ENCODE measurements around the gene ASTN1. TPM values are rescaled to one million over a fixed set of nuclear protein-coding genes. Genes with fewer than 3 reads are reported as not detected.

Gene ASTN1
- total and polyA plus RNA-seq, 2 experiments from 2014 or later, result 1.1 TPM; not detected in 1

GRCh38 chr1:176885751-176886150, 278.8 kb downstream of the ASTN1 start:
- WGBS (ENCODE audit: low lambda C conversion rate, missing lambda C conversion rate), result 61% methylated on average over 2 of the region's 2 CpGs

GRCh38 chr1:176885341-176885740, 279.2 kb downstream of the ASTN1 start:
- WGBS (ENCODE audit: low lambda C conversion rate, missing lambda C conversion rate), result 85% methylated on average over 3 of the region's 3 CpGs
- Histone ChIP-seq H3K79me2 (no peaks in the 10 kb centered on the region), H3K4me1 (ENCODE audit: insufficient read depth) (no peaks in the 10 kb centered on the region), H4K20me1 (ENCODE audit: insufficient read depth, poor library complexity, severe bottlenecking) (no peaks in the 10 kb centered on the region), H3K4me2 (no peak overlapping the region), H3K9me2 (replicated peaks; ENCODE audit: insufficient read depth) (no peaks in the 10 kb centered on the region), H3K36me3 (replicated peaks; ENCODE audit: insufficient read depth, low read depth) (no peaks in the 10 kb centered on the region), H3K27me3 (peaks cover 26% of the 10 kb centered on the region), H3K9me3 (ENCODE audit: low read depth) (no peaks in the 10 kb centered on the region), H3K27ac (no peak overlapping the region), H3K4me3 (no peak overlapping the region), H2AFZ (no peak overlapping the region)
- TF ChIP-seq CTCF (IDR thresholded peaks at IDR 0.05; ENCODE audit: poor library complexity) (no peak), EZH2phosphoT487 (IDR thresholded peaks at IDR 0.05; ENCODE audit: low read depth, severe bottlenecking, unreplicated experiment) (no peak), EZH2 (IDR thresholded peaks at IDR 0.05; ENCODE audit: borderline replicate concordance) (no peak)
- no peak for DNase-seq (ENCODE audit: low spot score)

More at GRCh38 chr1:176885751-176886150, 278.8 kb downstream of the ASTN1 start:
- H3K4me1 ChIP-seq (ENCODE audit: insufficient read depth), result no peaks in the 10 kb centered on the region
- no peak for DNase-seq (ENCODE audit: low spot score)
- H3K9me2 ChIP-seq (replicated peaks; ENCODE audit: insufficient read depth), result no peaks in the 10 kb centered on the region
- H3K4me2 ChIP-seq, result no peak overlapping the region
- no peak overlapping the region for H3K27ac ChIP-seq
- no peaks in the 10 kb centered on the region for H4K20me1 ChIP-seq (ENCODE audit: insufficient read depth, poor library complexity, severe bottlenecking)
- no peak overlapping the region for H2AFZ ChIP-seq
- TF ChIP-seq EZH2phosphoT487 (IDR thresholded peaks at IDR 0.05; ENCODE audit: low read depth, severe bottlenecking, unreplicated experiment) (no peak), EZH2 (IDR thresholded peaks at IDR 0.05; ENCODE audit: borderline replicate concordance) (no peak), CTCF (IDR thresholded peaks at IDR 0.05; ENCODE audit: poor library complexity) (no peak)
- no peaks in the 10 kb centered on the region for H3K36me3 ChIP-seq (replicated peaks; ENCODE audit: insufficient read depth, low read depth)
- H3K4me3 ChIP-seq, result no peak overlapping the region
- H3K79me2 ChIP-seq, result no peaks in the 10 kb centered on the region
- peaks cover 26% of the 10 kb centered on the region for H3K27me3 ChIP-seq
- H3K9me3 ChIP-seq (ENCODE audit: low read depth), result no peaks in the 10 kb centered on the region

- Histone ChIP-seq H3K27me3 (peaks cover 26% of the 10 kb centered on the region), H2AFZ (no peak overlapping the region), H4K20me1 (ENCODE audit: insufficient read depth, poor library complexity, severe bottlenecking) (no peaks in the 10 kb centered on the region), H3K9me3 (ENCODE audit: low read depth) (no peaks in the 10 kb centered on the region), H3K36me3 (replicated peaks; ENCODE audit: insufficient read depth, low read depth) (no peaks in the 10 kb centered on the region), H3K4me2 (no peak overlapping the region), H3K4me1 (ENCODE audit: insufficient read depth) (no peaks in the 10 kb centered on the region), H3K27ac (no peak overlapping the region), H3K4me3 (no peak overlapping the region), H3K9me2 (replicated peaks; ENCODE audit: insufficient read depth) (no peaks in the 10 kb centered on the region), H3K79me2 (no peaks in the 10 kb centered on the region)
- DNase-seq (ENCODE audit: low spot score), result no peak
- WGBS (ENCODE audit: low lambda C conversion rate, missing lambda C conversion rate), result 100% methylated on average over 1 of the region's 1 CpG
- TF ChIP-seq EZH2phosphoT487 (IDR thresholded peaks at IDR 0.05; ENCODE audit: low read depth, severe bottlenecking, unreplicated experiment), result no peak
- no peak for TF ChIP-seq CTCF (IDR thresholded peaks at IDR 0.05; ENCODE audit: poor library complexity)
- TF ChIP-seq EZH2 (IDR thresholded peaks at IDR 0.05; ENCODE audit: borderline replicate concordance), result no peak
These were observed 279.6 kb downstream of the ASTN1 start for GRCh38 chr1:176884911-176885310.

GRCh38 chr1:176884286-176884685, 280.2 kb downstream of the ASTN1 start:
- WGBS (ENCODE audit: low lambda C conversion rate, missing lambda C conversion rate), result 86% methylated on average over 4 of the region's 4 CpGs
- Histone ChIP-seq H3K4me1 (ENCODE audit: insufficient read depth) (no peaks in the 10 kb centered on the region), H3K79me2 (no peaks in the 10 kb centered on the region), H3K9me3 (ENCODE audit: low read depth) (no peaks in the 10 kb centered on the region), H3K27me3 (peaks cover 20% of the 10 kb centered on the region), H3K36me3 (replicated peaks; ENCODE audit: insufficient read depth, low read depth) (no peaks in the 10 kb centered on the region), H3K27ac (no peak overlapping the region), H4K20me1 (ENCODE audit: insufficient read depth, poor library complexity, severe bottlenecking) (no peaks in the 10 kb centered on the region), H3K9me2 (replicated peaks; ENCODE audit: insufficient read depth) (no peaks in the 10 kb centered on the region), H2AFZ (no peak overlapping the region), H3K4me3 (no peak overlapping the region), H3K4me2 (no peak overlapping the region)
- TF ChIP-seq CTCF (IDR thresholded peaks at IDR 0.05; ENCODE audit: poor library complexity) (no peak), EZH2phosphoT487 (IDR thresholded peaks at IDR 0.05; ENCODE audit: low read depth, severe bottlenecking, unreplicated experiment) (no peak), EZH2 (IDR thresholded peaks at IDR 0.05; ENCODE audit: borderline replicate concordance) (no peak)
- no peak for DNase-seq (ENCODE audit: low spot score)
